ENCODE data around the gene PYCR2.
"Not testable (repeated sequence)": the region's sequence is repeated elsewhere in the genome, so short reads cannot be mapped to it uniquely, and the experiment has no call there.

PYCR2 gene

DNA sequence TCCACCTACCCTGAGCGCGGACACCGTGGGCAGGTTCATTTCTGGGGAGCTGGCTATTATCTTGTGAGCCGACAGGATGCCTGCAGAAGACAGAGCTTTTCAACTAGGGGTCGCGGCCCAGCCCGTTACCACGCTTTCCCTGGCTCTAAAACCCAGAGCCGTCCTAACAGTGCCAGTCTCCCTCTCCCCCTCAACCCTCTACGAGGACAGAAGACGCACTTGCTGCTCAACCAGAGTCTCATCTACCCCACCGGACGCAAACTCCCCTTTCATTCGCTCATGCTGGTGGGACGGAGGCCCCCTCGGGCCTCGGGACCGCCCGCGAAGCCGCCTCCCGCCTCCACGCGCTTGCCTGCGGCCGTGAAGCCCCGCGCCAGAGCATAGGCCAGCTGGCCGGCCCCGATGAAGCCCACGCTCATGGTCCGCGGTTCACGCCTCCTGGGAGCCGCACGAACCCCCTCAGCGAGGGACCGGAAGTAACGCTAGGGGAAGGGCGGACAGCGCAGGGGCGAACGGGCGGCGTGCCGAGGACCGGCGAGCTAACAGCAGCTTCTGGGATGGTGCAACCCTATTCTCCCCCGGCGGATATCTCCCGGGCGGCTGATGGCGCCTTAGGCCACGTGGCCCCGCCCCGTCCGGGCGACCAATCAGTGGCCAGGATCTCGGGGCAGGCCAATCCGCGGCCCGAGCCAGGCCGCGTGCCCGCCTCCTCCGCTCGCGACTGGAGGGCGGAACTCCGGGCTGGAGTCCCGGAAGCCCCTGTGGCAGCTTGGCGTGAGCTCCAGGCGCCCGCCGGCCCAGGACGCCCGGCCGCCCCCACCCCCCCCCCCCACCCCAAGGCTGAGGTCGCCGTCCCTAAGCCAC is at the start of gene PYCR2:
PYCR2 (minus strand) TSS at position 559 of the 864 bp plus-strand sequence; CDS start at position 419, 140 bp downstream.
- DNase-seq: peak; percentile 95 to 96

DNA sequence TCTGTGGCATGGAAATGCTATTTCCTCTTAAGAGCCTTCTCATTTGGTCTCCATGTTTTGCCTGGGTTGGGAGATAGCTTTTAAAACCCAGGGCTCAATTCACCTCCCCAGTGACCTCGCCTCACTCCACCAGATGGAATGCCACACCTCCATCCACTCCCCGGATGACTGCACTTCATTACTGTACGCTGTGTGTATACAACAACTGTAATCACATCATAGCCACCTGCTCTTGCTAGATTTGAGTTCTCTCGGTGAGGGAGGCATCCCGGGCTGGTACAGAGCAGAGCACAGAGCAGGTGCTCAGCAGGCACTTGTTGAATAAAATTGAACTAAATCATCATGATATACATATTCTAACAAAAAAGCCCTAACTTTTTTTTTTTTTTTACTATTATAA is 49.1 kb upstream of the PYCR2 start:
- DNase-seq: no peak

GRCh38 chr1:225972344-225973152 is 48.5 kb upstream of the PYCR2 start:
- no peak for DNase-seq

GRCh38 chr1:225970592-225971157 is 46.6 kb upstream of the PYCR2 start:
- not testable (repeated sequence) for DNase-seq

- not testable (repeated sequence) for DNase-seq
These were observed 45.7 kb upstream of the PYCR2 start for GRCh38 chr1:225969751-225970150.

- DNase-seq: no peak
These were observed 41.2 kb upstream of the PYCR2 start for GRCh38 chr1:225965231-225965630.

- DNase-seq: no peak
These were observed 39.9 kb upstream of the PYCR2 start for GRCh38 chr1:225963735-225964530.

DNA sequence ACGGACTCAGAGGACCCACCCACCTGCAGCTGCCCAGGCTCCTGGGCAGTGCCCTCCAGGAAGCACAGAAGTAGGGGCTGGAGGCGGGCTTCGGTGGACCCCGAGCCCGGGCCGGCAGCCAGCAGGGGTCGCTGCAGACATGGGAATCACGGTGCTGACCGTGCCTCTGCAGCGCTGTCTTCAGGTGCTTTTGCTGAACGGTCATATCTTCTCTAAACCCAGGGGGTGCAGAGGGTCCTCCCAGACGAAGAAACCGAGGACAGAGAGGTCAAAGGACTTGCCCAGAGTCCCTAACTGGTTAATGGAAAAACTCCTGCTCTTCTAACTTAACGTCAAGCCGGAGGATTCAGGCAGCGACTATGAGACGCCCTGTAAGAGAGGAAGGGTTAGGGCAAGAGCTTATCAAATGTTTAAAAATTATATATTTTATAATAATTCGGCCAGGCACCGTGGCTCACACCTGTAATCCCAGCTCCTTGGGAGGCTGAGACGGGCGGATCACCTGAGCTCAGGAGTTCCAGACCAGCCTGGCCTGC is 38.5 kb upstream of the PYCR2 start:
- peak in 1 of 2 donors; percentile 57 for DNase-seq

DNA sequence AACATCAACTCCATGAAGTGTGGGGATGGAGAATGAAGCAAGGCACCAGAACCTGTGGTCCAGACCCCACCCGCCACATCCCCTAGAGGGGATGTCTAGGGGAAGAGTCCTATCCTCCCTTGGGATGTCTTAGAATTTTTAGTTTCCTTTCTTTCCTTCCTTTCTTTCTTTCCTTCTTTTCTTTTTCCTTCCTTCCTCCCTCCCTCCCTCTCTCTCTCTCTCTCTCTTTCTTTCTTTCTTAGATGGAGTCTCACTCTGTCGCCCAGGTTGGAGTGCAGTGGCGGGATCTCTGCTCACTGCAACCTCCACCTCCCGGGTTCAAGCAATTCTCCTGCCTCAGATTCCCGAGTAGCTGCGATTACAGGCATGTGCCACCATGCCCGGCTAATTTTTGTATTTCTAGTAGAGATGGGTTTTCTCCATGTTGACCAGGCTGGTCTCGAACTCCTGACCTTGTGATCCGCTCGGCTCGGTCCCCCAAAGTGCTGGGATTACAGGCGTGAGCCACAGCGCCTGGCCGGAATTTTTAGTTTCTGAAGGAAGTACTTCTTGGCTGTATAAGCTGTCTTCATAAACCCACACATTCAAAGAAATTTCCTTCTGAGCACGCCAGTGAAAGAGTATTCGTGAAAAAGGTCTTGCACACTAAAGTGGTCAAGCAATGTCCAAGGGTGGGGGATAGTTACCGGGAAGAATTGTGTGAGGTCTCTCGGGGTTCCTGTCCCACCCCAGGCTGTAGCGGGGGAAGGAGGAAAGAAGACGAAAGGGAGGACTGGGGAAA is 37.8 kb upstream of the PYCR2 start:
- no peak for DNase-seq

DNA sequence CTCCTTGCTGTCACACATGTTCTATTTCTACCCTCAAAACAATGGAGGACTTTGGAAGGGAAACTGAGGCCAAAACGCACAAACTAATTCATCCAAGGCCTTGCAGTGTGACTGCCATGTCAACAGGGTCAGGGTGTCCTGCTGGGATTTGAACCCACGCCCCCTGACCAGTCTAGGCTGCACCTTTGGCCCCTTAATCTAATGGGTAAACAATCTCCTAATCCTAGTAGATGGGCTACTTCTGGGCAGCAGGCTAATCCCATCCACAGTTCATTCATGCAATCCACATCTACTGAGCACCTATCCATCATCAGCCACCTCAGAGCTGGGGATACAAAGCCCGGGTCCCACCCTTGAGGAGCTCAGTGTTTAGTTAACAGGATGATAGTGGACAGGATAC is 34.0 kb upstream of the PYCR2 start:
- DNase-seq: no peak

- DNase-seq: no peak
These were observed 30.7 kb upstream of the PYCR2 start for GRCh38 chr1:225954753-225955152.

GRCh38 chr1:225953315-225953714 is 29.3 kb upstream of the PYCR2 start:
- no peak for DNase-seq

- DNase-seq: peak; percentile 12 to 16
These were observed 27.0 kb upstream of the PYCR2 start for GRCh38 chr1:225950905-225951497.

DNA sequence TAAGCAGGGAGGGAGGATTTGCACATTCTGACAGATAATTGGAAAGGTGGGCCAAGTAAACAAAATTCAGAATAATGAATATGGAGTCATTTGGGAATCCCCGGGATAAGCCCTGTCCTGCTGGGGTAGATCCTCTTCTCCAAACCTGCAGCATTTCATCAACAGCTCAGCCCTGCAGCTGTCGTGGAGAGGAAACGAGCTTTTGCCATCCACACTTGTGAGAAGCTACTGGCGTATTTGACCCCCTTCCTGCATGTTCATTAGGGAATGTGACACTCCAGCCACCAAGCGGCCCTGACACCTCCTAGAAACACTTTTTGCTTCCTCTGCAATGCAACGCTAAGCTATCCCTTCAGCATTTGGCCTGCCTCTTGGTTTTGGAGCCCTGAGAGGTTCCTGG is 25.0 kb upstream of the PYCR2 start:
- DNase-seq: no peak

GRCh38 chr1:225946803-225947202 is 22.8 kb upstream of the PYCR2 start:
- no peak for DNase-seq

DNA sequence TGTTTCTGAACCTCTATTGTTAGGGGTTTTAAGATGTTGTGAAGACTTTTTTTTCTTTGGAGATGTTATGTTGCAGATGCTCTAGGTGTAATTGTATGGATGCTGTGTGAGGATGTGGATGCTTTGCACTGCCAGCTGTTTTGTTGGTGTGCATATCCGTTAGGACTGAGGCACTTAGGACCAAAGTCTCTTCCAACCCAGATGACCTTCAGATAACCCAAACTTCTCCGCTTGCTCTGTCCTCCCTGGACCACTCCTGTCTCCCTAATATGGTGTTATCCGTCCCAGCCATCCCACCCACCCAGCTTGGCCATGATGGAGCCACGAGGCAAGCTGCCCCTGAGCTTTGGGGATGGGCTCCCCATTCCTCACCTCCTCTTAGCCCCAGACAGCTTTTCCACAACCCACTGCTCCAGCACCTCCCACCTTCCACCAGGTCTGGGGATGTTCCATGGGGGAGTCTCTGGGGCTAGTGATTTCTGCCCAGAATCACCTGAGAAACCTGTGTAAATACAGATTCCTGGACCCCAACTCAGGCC is 22.1 kb upstream of the PYCR2 start:
- no peak for DNase-seq

DNA sequence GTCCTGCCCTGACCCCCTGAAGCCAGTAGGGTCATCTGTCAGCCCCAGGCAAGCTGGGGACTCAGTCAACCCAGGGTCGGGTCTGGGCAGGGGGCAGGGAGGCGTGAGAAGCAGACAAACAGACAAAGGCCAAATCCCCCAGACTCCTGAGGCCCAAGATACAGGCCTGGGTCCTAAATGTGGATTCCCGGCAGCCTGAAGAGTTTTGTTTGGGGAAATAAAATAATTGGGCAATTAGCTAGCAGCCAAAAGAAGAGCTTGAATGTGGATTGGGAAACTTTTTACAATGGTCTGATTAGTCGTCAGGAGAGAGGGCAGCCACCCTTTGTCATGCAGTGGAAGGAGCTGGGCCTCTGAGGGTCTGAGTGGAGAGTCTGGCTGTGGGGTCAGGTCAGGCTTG is 21.5 kb upstream of the PYCR2 start:
- DNase-seq: no peak

GRCh38 chr1:225944951-225945350 is 20.9 kb upstream of the PYCR2 start:
- DNase-seq: peak; percentile 35 to 44

DNA sequence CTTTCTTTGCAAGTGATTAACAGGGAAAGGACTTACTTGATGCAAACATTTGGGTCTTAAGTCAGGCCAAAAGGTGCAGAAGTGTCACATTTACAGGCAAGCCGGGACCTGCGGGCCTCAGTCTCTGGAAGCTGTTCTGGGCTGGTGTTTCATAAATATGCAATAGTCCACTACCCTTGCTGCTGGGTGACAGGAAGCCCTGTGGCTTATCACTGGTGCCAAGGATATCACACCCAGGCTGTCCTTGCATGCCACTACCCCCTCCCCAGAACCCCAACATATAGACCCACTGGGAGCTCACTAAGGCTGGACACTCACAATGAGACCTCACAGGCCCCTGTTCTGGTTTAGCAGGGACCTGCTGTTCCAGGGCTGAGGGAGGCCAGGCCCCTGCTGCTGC is 20.3 kb upstream of the PYCR2 start:
- no peak for DNase-seq

GRCh38 chr1:225943582-225943981 is 19.5 kb upstream of the PYCR2 start:
- no peak for DNase-seq

GRCh38 chr1:225942574-225942973 is 18.5 kb upstream of the PYCR2 start:
- DNase-seq: no peak
